HCT116 (cell line): ENCODE data around the gene MTHFD1L. TPM values are rescaled to one million over a fixed set of nuclear protein-coding genes. Genes with fewer than 3 reads are reported as not detected.

Source experiments
- ATAC-seq: fragments of 200-7000 bp; cut with Tn5 transposase; 2 replicates; pipeline ENCODE4 v1.9.1; 2020; ENCODE audit warnings: mild to moderate bottlenecking, moderate library complexity
- BruUV-seq: library from RNA; stranded (reverse); fragments of 400-500 nt; replicated peaks from 2 replicates; lab custom pipeline; 2021; lab: Mats Ljungman, UMichigan
- CTCF ChIA-PET: fragments of 300-600 bp; sonication (Branson Sonifier 250); formaldehyde crosslinking; loops from one replicate; lab custom pipeline; 2021; ENCODE audit warnings: antibody characterized with exemption; lab: Charles Lee
- POLR2A ChIA-PET: fragments of 300-600, 350-600 bp; sonication (Branson Sonifier 250); formaldehyde crosslinking; loops from one replicate; lab custom pipeline; 2021; ENCODE audit warnings: antibody characterized with exemption; lab: Charles Lee
- RAD21 ChIA-PET, 2 experiments: fragments of 300-600 bp; sonication (Branson Sonifier 250); formaldehyde crosslinking; loops; one replicate each; lab custom pipeline; 2023; ENCODE audit warnings: low total read pairs in 2 of 2; ENCODE audit not compliant: uncharacterized antibody in 2 of 2, unreplicated experiment in 2 of 2, low non-redundant PET in 1 of 2; lab: Charles Lee
- DNase-seq: peaks from one replicate; pipeline ENCODE4 v3.0.0-alpha.2; 2010; ENCODE audit warnings: low read depth, low spot score
- H2AFZ ChIP-seq: fragments of 200-600 bp; shearing (Covaris generic), sonication (generic); 2 replicates; pipeline ENCODE4 v1.6.1; 2017; ENCODE audit warnings: low read depth, mixed run types, mixed read lengths, antibody characterized with exemption, low read length; ENCODE audit not compliant: poor library complexity, severe bottlenecking
- H3K27ac ChIP-seq: 2 replicates; pipeline ENCODE4 v1.5.1; 2012; ENCODE audit warnings: low read depth, low read length
- H3K27me3 ChIP-seq: fragments of 200-600 bp; sonication (generic); 2 replicates; pipeline ENCODE4 v1.6.1; 2016; ENCODE audit warnings: mixed run types, low read length, mixed read lengths; ENCODE audit not compliant: insufficient read depth
- H3K36me3 ChIP-seq, 2 experiments: fragments of 200-500 bp in 1 of 2; fragments of 200-600 bp in 1 of 2; sonication (Bioruptor generic) in 1 of 2; sonication (generic) in 1 of 2; 2 replicates each; pipeline versions ENCODE4 v1.5.1 to v1.6.1; 2014 to 2016; ENCODE audit warnings: low read length in 2 of 2, inconsistent platforms in 1 of 2, mixed read lengths in 1 of 2, mixed run types in 1 of 2; ENCODE audit not compliant: insufficient read depth in 2 of 2, control insufficient read depth in 1 of 2
- H3K4me1 ChIP-seq, 2 experiments: fragments of 200-600 bp in 1 of 2; sonication (generic) in 1 of 2; 2 replicates each; pipeline versions ENCODE4 v1.5.1 to v1.6.1; 2012 to 2017; ENCODE audit warnings: low read length in 2 of 2, inconsistent platforms in 1 of 2, mild to moderate bottlenecking in 1 of 2, mixed read lengths in 1 of 2, mixed run types in 1 of 2, moderate library complexity in 1 of 2; ENCODE audit not compliant: insufficient read depth in 2 of 2, control insufficient read depth in 1 of 2
- H3K4me2 ChIP-seq: fragments of 200-600 bp; sonication (generic); 2 replicates; pipeline ENCODE4 v1.6.1; 2017; ENCODE audit warnings: mixed run types, low read length, mixed read lengths
- H3K4me3 ChIP-seq, 2 experiments: fragments of 200-600 bp in 1 of 2; sonication (generic) in 1 of 2; replicated peaks in 1 of 2; 2 replicates each; pipeline ENCODE4 v1.5.1; 2011 to 2016; ENCODE audit warnings: low read length in 2 of 2, control low read depth in 1 of 2, low read depth in 1 of 2, mild to moderate bottlenecking in 1 of 2, mixed read lengths in 1 of 2, mixed run types in 1 of 2
- H3K79me2 ChIP-seq: fragments of 200-600 bp; sonication (generic); 2 replicates; pipeline ENCODE4 v1.6.1; 2017; ENCODE audit warnings: mild to moderate bottlenecking, mixed run types, low read length, moderate library complexity, mixed read lengths; ENCODE audit not compliant: insufficient read depth
- H3K9ac ChIP-seq: fragments of 200-600 bp; sonication (generic); 2 replicates; pipeline ENCODE4 v1.6.1; 2016; ENCODE audit warnings: low read length, mixed read lengths
- H3K9me2 ChIP-seq: fragments of 200-600 bp; sonication (generic), shearing (Covaris generic); 2 replicates; pipeline ENCODE4 v1.6.1; 2017; ENCODE audit warnings: mixed run types, mild to moderate bottlenecking, moderate library complexity; ENCODE audit not compliant: insufficient read depth
- H3K9me3 ChIP-seq, 2 experiments: fragments of 200-500 bp in 1 of 2; fragments of 200-600 bp in 1 of 2; sonication (Bioruptor generic) in 1 of 2; sonication (generic) in 1 of 2; 2 replicates each; pipeline ENCODE4 v1.6.1; 2014 to 2017; ENCODE audit warnings: low read length in 2 of 2, mixed read lengths in 2 of 2, inconsistent platforms in 1 of 2, low read depth in 1 of 2, mild to moderate bottlenecking in 1 of 2, mixed run types in 1 of 2, moderate library complexity in 1 of 2; ENCODE audit not compliant: control insufficient read depth in 1 of 2, insufficient read depth in 1 of 2
- H4K20me1 ChIP-seq: fragments of 200-600 bp; sonication (generic), shearing (Covaris generic); 2 replicates; pipeline ENCODE4 v1.6.1; 2017; ENCODE audit warnings: mixed run types, mild to moderate bottlenecking, moderate library complexity; ENCODE audit not compliant: insufficient read depth
- ATF3 ChIP-seq: IDR thresholded peaks from 2 replicates; pipeline ENCODE4 v1.6.1; 2012
- CBX3 ChIP-seq: IDR thresholded peaks from 2 replicates; pipeline ENCODE4 v1.6.1; 2012; ENCODE audit warnings: low read depth
- CEBPB ChIP-seq: IDR thresholded peaks from 2 replicates; pipeline ENCODE4 v1.6.1; 2012; ENCODE audit warnings: low read depth
- EZH2 ChIP-seq: fragments of 200-600 bp; sonication (generic); IDR thresholded peaks from 2 replicates; pipeline ENCODE4 v1.6.1; 2017; ENCODE audit warnings: antibody characterized with exemption, mixed run types
- EZH2phosphoT487 ChIP-seq: fragments of 200-600 bp; IDR thresholded peaks from 2 replicates; pipeline ENCODE4 v1.6.1; 2018; ENCODE audit warnings: antibody characterized with exemption, borderline replicate concordance
- FOSL1 ChIP-seq: IDR thresholded peaks from 2 replicates; pipeline ENCODE4 v1.6.1; 2012; ENCODE audit warnings: low read depth
- JUND ChIP-seq: IDR thresholded peaks from 2 replicates; pipeline ENCODE4 v1.6.1; 2012
- POLR2A ChIP-seq: IDR thresholded peaks from 2 replicates; pipeline ENCODE4 v1.7.0; 2011; ENCODE audit warnings: borderline replicate concordance; ENCODE audit not compliant: insufficient read depth, insufficient read length; ENCODE audit errors: extremely low read depth
- POLR2AphosphoS5 ChIP-seq: IDR thresholded peaks from 2 replicates; pipeline ENCODE4 v1.6.1; 2011; ENCODE audit warnings: mild to moderate bottlenecking, low read depth, low read length, moderate library complexity
- REST ChIP-seq: IDR thresholded peaks from 2 replicates; pipeline ENCODE4 v1.6.1; 2012; ENCODE audit warnings: low read depth
- SP1 ChIP-seq: IDR thresholded peaks from 2 replicates; pipeline ENCODE4 v1.6.1; 2012; ENCODE audit warnings: low read depth
- SRF ChIP-seq: IDR thresholded peaks from 2 replicates; pipeline ENCODE4 v1.6.1; 2012; ENCODE audit warnings: low read depth
- TCF7L2 ChIP-seq: IDR thresholded peaks from 2 replicates; pipeline ENCODE4 v1.7.0; 2011; ENCODE audit warnings: borderline replicate concordance, inconsistent platforms; ENCODE audit not compliant: insufficient read depth, insufficient read length; ENCODE audit errors: extremely low read depth
- YY1 ChIP-seq: IDR thresholded peaks from 2 replicates; pipeline ENCODE4 v1.6.1; 2011; ENCODE audit warnings: low read length, low read depth, moderate library complexity, mild to moderate bottlenecking; ENCODE audit not compliant: insufficient replicate concordance; ENCODE audit errors: extremely low read depth
- ZBTB33 ChIP-seq: IDR thresholded peaks from 2 replicates; pipeline ENCODE4 v1.6.1; 2011; ENCODE audit warnings: mild to moderate bottlenecking, low read length, moderate library complexity; ENCODE audit not compliant: insufficient replicate concordance; ENCODE audit errors: extremely low read depth
- ZFX ChIP-seq: fragments of 450-650 bp; IDR thresholded peaks from 2 replicates; pipeline ENCODE4 v1.6.1; 2017
- intact Hi-C: fragments of 100-400 bp; cut with micrococcal nuclease; formaldehyde crosslinking; loops from 2 replicates; pipeline ENCODE4 v1.10.0; 2022
- total RNA-seq: library from RNA; stranded (reverse); gene quantifications from one replicate; pipeline ENCODE4 v1.2.1, GENCODE V29; 2021; ENCODE audit not compliant: unreplicated experiment

MTHFD1L gene
- total RNA-seq, 1 experiment from 2014 or later, result 127 TPM

DNA sequence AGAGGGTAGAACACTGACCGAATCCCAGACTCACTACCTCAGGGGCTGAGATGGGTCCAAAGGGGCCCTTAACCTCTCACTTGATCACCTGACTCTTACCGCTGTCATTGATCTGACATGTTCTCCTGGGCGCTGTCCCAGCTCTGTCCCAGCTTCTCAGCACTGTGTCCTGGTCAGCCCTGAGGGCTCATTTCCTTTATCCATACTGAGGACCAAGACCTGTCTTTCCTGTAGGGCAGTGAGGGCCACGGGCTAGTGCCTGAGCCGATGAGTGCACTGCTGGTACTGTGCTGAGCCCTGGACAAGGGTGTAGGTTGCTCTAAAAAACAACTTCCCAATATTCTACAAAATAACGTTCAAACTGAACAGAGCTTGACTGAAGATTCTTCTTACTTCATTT lies 131.5 kb downstream of the MTHFD1L start:
- RAD21 ChIA-PET, result no interaction called here
- Histone ChIP-seq H3K4me2 (no peak overlapping the region), H3K9me3 (no peaks in the 10 kb centered on the region), H3K79me2 (0 out of 2 replicates have a peak, but pooled peaks cover 3% of the 10 kb centered on the region), H2AFZ (no peak overlapping the region), H3K27ac (no peak overlapping the region), H4K20me1 (0 out of 2 replicates have a peak, but pooled peaks cover 5% of the 10 kb centered on the region), H3K4me3 (no peak overlapping the region), H3K9me2 (no peaks in the 10 kb centered on the region), H3K27me3 (no peaks in the 10 kb centered on the region), H3K9ac (no peak overlapping the region), H3K36me3 (peaks cover 0 to 8% of the 10 kb centered on the region in 2 experiments; a peak in 1 of 4 replicates), H3K4me1 (no peaks in the 10 kb centered on the region)
- no TSS peak for BruUV-seq
- ATAC-seq (no peak), DNase-seq (no peak)
- CTCF ChIA-PET, result no interaction called here
- intact Hi-C loops, result no loop called here
- POLR2A ChIA-PET, result no interaction called here
- no peak for TF ChIP-seq ZBTB33
- no peak for TF ChIP-seq FOSL1
- TF ChIP-seq POLR2A, result no peak
- no peak for TF ChIP-seq SP1
- no peak for TF ChIP-seq CEBPB
- TF ChIP-seq CBX3, result no peak
- no peak for TF ChIP-seq TCF7L2
- TF ChIP-seq EZH2phosphoT487, result no peak
- no peak for TF ChIP-seq SRF
- TF ChIP-seq EZH2, result no peak
- no peak for TF ChIP-seq ATF3
- no peak for TF ChIP-seq ZFX
- no peak for TF ChIP-seq JUND
- TF ChIP-seq YY1, result no peak
- TF ChIP-seq POLR2AphosphoS5, result no peak
- no peak for TF ChIP-seq REST
